C4-2B (cell line): Measurements from ENCODE around the gene PDCD7.
A peak's percentile ranks its signal among the peaks of the same experiment; 100 is the strongest.
"Not testable (repeated sequence)": the region's sequence is repeated elsewhere in the genome, so short reads cannot be mapped to it uniquely, and the experiment has no call there.

ENCODE experiments used
- H3K27ac ChIP-seq: fragments of 450-650 bp; 2 replicates; pipeline ENCODE4 v1.5.1; 2017
- ZFX ChIP-seq: fragments of 450-650 bp; IDR thresholded peaks from 2 replicates; pipeline ENCODE4 v1.6.1; 2017
- TF ChIP-seq, protein P1 (sequence below): fragments of 450-650 bp; conservative IDR thresholded peaks from 2 replicates; pipeline ENCODE4 v1.5.1; 2017; ENCODE audit warnings: mild to moderate bottlenecking

Gene PDCD7

DNA sequence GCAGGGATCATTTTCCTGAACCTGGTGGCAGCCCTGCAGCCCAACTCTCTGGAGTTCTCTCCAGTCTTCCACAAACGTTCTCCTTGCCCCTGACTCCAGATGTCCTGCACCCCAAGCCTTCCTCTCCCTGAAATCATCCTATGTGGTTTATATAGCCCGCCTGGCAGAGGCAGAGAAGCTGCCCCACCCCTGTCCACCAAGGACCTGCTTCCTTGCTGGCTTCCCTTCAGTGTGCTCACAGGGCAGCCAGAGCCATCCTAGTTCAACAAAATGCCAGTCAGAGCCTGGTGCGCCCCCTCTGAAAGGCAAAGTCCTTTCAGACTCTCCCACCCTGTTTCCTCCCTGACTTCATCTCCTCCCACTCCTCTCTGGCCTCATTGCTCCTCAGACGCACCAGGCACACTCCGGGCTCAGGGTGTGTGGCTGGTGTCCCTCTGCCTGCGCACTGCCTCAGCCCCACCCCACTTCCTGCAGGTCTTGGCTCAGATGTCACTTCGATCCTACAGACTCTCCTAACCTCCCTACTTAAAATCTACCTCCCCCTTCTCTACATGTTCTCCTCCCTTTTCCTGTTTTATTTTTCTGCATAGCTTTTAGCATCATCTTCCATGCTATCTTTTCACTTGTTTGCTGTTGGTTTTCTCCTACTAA, 51.2 kb downstream of the PDCD7 start:
- H3K27ac ChIP-seq: no peak overlapping the region
- TF ChIP-seq, protein P1, sequence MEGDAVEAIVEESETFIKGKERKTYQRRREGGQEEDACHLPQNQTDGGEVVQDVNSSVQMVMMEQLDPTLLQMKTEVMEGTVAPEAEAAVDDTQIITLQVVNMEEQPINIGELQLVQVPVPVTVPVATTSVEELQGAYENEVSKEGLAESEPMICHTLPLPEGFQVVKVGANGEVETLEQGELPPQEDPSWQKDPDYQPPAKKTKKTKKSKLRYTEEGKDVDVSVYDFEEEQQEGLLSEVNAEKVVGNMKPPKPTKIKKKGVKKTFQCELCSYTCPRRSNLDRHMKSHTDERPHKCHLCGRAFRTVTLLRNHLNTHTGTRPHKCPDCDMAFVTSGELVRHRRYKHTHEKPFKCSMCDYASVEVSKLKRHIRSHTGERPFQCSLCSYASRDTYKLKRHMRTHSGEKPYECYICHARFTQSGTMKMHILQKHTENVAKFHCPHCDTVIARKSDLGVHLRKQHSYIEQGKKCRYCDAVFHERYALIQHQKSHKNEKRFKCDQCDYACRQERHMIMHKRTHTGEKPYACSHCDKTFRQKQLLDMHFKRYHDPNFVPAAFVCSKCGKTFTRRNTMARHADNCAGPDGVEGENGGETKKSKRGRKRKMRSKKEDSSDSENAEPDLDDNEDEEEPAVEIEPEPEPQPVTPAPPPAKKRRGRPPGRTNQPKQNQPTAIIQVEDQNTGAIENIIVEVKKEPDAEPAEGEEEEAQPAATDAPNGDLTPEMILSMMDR: no peak
- TF ChIP-seq ZFX: no peak

DNA sequence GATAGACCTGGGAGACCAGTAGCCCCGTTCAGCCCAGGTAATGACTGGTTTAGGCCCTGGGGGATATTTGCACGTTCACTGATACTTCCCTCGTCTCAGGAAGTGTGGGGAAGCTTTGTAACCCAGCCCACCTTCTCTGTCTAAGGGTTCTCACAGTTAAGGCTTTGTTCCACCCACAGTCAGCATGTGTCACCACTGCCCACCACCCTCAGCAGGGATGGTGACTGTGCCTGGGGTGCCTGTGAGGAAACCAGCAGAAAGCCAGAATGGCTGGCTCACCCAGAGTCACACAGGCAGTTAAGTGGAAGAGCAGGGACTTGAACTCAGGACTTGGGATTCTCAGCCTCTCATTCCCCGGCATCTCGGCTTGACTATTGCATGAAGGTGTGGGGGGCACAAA, 51.9 kb downstream of the PDCD7 start:
- no peak overlapping the region for H3K27ac ChIP-seq
- TF ChIP-seq ZFX: no peak
- TF ChIP-seq, protein P1: no peak

DNA sequence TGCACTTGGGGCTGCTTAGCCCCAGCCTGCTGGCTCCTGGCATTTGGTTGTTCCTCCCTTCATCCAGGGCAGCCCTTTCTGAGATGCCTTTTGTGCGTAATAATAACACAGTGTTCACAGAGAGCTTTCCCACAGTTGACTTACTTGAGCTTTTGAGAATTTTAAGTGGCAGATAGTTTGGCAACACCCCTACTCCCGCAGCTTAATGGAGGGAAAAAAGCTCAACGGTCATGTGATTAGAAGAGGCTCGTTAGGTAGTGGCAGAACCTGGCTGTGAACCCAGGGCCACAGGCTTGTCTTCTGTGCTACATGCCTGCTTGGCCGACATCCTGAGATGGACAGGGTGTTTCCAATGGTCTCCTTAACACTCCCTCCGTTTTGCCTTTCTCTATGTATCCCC, 52.3 kb downstream of the PDCD7 start:
- no peak overlapping the region for H3K27ac ChIP-seq
- no peak for TF ChIP-seq ZFX
- TF ChIP-seq, protein P1: no peak

DNA sequence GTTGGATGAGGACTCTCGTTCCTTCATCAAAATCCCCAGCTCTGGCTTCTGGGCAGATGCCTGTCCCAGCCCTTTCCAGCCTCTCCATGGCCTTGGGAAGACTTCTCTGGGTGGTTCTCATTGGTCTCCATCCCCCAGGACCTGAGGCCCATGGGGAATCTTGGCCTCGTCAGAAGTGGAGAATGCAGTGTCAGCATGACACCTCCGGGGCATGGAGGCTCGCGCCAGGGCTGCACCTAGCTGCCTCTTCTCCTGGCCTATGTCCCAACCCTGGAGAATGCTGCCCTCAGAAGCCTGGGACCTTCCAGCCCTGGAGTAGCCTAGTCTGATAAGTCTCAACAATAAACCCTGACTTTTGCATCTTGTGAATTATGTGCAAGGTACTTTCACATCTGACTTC, 54.0 kb downstream of the PDCD7 start:
- TF ChIP-seq, protein P1: no peak
- TF ChIP-seq ZFX: no peak
- no peak overlapping the region for H3K27ac ChIP-seq

DNA sequence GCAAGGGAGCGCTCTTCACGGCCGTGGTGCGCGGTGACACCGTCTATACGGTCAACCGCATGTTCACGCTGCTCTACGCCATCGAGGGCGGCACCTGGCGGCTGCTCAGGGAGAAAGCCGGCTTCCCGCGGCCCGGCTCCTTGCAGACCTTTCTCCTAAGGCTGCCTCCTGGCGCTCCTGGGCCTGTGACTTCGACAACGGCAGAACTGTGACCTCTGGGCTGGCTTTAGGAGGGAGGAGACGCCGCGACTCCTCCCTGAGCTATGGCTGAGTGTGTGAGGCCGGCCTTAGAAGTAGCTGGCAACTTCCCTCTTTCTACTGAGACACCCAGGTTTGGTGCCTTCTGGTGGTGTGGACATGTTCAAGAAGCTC, 55.6 kb downstream of the PDCD7 start:
- no peak overlapping the region for H3K27ac ChIP-seq

DNA sequence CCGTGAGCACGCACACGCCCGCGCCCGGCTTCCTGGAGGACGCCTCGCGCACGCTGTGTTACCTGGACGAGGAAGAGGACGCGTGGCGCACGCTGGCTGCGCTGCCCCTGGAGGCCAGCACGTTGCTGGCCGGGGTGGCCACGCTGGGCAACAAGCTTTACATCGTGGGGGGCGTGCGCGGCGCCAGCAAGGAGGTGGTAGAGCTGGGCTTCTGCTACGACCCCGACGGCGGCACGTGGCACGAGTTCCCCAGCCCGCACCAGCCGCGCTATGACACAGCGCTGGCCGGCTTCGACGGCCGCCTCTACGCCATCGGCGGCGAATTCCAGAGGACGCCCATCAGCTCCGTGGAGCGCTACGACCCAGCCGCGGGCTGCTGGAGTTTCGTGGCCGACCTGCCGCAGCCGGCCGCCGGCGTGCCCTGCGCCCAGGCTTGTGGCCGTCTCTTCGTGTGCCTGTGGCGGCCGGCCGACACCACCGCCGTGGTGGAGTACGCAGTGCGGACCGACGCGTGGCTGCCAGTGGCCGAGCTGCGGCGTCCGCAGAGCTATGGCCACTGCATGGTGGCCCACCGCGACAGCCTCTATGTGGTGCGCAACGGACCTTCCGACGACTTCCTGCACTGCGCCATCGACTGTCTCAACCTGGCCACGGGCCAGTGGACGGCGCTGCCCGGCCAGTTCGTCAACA, 56.2 kb downstream of the PDCD7 start:
- no peak overlapping the region for H3K27ac ChIP-seq
- TF ChIP-seq, protein P1: no peak
- no peak for TF ChIP-seq ZFX

More for the DNA sequence above, 55.6 kb downstream of the PDCD7 start:
- TF ChIP-seq, protein P1: peak; percentile 77
- TF ChIP-seq ZFX: no peak

DNA sequence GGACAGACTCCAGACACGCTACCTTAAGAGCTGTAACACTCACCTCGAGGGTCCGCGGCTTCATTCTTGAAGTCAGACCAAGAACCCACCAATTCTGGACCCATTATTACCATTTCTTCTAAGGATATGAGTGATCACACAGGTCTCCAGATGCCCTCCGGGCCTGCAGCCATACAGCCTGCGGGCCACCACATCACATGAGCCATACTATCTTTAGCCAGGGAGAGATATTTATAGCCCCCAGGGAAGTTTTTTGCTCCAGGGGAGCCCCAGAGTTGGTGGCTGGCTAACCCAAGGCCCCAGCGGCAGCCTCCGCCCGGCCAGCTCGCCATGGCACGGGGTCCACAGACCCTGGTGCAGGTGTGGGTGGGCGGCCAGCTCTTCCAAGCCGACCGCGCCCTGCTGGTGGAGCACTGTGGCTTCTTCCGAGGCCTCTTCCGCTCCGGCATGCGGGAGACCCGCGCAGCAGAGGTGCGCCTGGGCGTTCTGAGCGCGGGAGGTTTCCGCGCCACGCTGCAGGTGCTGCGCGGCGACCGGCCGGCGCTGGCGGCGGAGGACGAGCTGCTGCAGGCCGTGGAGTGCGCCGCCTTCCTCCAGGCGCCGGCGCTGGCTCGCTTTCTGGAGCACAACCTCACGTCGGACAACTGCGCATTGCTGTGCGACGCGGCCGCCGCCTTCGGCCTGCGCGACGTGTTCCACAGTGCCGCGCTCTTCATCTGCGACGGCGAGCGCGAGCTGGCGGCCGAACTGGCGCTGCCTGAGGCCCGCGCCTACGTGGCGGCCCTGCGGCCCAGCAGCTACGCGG, 56.9 kb downstream of the PDCD7 start, which contains the start of gene KBTBD13:
Gene KBTBD13, plus strand, starts transcription at position 261 of the 805 bp plus-strand sequence. Its CDS starts 70 bp downstream, at position 331.
- no peak for TF ChIP-seq ZFX
- TF ChIP-seq, protein P1: no peak
- H3K27ac ChIP-seq: no peak within 1 kb of the TSS

DNA sequence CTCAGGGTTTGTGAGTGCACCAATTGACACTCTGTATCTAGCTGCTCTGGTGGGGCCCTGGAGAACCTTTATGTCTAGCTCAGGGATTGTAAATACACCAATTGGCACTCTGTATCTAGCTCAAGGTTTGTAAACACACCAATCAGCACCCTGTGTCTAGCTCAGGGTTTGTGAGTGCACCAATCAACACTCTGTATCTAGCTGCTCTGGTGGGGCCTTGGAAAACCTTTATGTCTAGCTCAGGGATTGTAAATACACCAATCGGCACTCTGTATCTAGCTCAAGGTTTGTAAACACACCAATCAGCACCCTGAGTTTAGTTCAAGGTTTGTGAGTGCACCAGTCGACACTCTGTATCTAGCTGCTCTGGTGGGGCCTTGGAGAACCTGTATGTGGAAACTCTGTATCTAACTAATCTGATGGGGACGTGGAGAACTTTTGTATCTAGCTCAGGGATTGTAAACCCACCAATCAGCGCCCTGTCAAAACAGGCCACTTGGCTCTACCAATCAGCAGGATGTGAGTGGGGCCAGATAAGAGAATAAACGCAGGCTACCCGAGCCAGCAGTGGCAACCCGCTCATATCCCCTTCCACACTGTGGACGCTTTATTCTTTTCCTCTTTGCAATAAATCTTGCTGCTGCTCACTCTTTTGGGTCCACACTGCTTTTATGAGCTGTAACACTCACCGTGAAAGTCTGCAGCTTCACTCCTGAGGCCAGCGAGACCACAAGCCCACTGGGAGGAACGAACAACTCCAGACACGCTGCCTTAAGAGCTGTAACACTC, 57.8 kb downstream of the PDCD7 start:
- H3K27ac ChIP-seq: not testable (repeated sequence)

DNA sequence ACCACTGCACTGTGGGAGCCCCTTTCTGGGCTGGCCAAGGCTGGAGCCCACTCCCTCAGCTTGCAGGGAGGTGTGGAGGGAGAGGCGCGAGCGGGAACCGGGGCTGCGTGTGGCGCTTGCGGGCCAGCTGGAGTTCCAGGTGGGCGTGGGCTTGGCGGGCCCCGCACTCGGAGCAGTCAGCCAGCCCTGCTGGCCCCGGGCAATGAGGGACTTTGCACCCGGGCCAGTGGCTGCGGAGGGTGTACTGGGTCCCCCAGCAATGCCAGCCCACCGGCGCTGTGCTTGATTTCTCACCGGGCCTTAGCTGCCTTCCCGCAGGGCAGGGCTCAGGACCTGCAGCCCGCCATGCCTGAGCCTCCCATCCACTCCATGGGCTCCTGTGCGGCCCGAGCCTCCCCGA, 58.7 kb downstream of the PDCD7 start:
- not testable (repeated sequence) for H3K27ac ChIP-seq
